Measurements from ENCODE around the gene BCL3. TPM values are rescaled to one million over a fixed set of nuclear protein-coding genes. Genes with fewer than 3 reads are reported as not detected.

BCL3 gene
- total RNA-seq, 1 experiment from 2014 or later: 7.6 TPM

DNA sequence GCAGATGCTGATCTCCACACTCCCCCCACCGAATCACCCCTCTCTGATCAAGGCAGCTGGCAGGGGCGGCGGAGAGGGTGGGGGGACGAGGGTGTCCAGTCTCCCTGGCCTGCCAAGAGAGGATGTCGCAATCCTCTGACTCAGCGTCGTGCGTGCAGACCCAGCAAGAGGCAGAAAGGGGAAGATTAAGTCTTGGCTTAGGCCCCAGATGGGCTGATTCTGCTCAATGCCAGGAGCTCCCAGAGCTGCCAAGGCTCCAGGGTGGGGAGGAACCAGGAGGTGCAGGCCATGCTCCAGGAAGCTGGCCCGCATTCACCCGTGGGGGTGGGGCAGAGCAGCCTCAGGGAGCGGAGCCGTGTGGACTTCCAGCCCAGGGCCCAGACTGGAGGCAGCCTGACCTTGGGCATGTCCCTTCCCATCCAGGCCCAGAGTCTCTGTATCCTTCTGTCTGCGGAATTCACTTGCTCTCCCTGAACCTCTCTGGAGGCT, 6.6 kb upstream of the BCL3 start:
- DNase-seq (ENCODE audit: low read depth): peak; percentile 100

DNA sequence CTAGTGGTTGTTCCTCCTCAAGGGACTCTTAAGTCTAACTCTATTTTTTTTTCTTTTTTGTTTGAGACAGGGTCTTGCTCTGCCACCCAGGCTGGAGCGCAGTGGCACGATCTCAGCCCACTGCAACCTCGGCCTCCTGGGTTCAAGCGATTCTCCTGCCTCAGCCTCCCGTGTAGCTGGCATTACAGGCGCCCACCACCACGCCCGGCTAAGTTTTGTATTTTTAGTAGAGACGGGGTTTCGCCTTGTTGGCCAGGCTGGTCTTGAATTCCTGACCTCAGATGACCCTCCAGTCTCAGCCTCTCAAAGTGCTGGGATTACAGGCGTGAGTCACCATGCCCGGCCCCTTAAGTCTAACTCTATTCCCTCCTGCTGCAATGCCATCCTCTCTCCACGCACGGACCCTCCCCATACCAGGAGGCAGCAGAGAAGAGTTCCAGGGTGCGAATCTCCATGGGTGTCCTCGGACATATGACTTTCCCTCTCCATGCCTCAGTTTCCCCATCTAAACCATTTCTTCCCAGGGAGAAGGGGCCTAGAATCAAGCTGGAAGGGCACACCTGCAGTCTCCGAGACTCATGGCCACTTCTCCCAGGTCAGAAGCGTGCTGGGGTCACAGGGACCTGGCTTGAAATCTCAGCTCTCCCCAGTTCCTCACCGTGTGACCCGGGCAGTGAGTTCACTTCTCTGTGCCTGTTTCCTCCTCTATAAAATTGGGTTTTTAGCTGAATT, 6.0 kb upstream of the BCL3 start:
- peak; percentile 52 for DNase-seq (ENCODE audit: low read depth)

DNA sequence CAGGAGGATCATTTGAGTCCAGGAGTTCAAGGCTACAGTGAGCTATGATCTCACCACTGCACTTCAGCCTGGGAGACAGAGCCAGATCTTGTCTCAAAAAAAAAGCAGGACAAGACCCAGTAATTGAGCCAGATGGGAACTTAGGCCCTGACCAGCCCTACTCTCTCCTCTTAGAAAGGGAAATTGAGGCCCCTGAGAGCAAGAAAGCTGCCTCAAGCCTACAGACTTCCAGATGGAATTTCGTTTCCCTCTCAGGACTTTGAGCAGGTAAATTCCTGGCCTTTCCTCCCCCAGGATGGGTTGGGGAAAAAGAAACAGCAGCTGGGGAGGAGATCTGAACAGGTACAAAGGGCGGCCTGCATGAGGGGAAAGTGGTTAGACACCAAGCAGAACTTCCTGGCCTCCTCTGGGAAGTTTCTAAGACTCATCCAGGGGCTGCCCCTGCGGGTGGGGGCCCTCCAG, 3.6 kb upstream of the BCL3 start:
- DNase-seq (ENCODE audit: low read depth): no peak

DNA sequence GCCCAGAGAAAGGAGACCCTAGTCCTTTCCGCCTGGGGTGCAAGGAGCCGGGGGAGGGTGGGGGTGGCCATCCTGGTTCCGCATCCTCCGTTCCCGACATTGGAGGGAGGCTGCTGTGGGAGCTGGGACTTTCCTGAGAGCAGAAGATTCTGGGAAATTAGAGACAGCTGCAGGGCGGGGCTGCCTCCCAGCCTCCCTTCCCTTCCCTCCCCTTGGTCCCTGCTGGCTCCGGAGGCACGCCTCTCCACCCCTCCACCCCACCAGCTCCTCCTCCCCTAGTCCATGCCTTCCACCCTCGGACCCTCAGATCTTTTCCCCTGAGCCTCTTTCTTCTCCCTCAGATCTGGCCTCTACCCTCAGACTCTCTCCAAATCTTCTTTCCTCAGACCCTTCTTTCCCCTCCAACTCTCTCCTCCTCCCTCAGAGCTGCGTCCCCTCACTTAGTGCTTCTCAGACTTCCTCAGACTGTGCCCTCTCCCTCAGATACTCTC, 3.1 kb upstream of the BCL3 start:
- DNase-seq (ENCODE audit: low read depth): peak; percentile 91

DNA sequence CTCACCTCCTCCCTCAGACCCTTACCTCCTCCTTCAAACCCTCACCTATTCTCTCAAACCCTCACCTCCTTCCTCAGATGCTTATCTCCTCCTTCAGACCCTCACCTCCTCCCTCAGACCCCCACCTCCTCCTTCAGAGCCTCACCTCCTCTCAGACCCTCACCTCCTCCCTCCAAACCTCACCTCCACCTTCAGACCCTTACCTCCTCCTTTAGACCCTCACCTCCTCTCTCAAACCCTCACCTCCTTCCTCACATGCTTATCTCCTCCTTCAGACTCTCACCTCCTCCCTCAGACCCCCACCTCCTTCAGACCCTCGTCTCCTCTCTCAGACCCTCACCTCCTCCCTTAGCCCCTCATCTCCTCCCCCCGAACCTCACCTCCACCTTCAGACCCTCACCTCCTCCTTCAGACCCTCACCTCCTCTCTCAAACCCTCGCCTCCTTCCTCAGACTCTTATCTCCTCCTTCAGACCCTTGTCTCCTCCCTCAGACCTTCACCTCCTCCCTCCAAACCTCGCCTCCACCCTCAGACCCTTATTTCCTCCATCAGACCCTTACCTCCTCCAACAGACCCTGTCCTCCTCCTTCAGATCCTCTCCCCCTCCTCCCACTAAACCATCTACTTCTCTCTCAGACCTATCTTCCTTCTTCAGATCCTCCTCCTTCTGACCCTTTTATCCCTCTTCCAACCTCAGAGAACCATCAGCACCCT, 2.5 kb upstream of the BCL3 start:
- no peak for DNase-seq (ENCODE audit: low read depth)

DNA sequence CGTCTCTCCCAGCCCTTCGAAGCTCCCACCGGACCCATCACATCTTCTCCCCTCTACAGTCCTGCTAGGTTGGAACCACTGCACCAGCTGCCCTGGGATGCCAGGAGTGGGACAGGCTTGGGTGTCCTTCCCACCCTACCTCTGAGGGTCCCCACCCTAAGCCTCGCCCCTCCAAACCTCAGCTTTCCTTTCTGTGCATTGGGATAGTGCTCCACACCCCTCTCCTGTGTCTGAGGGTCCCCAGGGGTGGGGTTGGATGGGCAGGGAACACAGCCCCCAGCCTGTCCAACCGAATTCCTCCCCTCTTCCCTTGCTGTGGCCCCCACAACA, 1.9 kb upstream of the BCL3 start:
- DNase-seq (ENCODE audit: low read depth): no peak

DNA sequence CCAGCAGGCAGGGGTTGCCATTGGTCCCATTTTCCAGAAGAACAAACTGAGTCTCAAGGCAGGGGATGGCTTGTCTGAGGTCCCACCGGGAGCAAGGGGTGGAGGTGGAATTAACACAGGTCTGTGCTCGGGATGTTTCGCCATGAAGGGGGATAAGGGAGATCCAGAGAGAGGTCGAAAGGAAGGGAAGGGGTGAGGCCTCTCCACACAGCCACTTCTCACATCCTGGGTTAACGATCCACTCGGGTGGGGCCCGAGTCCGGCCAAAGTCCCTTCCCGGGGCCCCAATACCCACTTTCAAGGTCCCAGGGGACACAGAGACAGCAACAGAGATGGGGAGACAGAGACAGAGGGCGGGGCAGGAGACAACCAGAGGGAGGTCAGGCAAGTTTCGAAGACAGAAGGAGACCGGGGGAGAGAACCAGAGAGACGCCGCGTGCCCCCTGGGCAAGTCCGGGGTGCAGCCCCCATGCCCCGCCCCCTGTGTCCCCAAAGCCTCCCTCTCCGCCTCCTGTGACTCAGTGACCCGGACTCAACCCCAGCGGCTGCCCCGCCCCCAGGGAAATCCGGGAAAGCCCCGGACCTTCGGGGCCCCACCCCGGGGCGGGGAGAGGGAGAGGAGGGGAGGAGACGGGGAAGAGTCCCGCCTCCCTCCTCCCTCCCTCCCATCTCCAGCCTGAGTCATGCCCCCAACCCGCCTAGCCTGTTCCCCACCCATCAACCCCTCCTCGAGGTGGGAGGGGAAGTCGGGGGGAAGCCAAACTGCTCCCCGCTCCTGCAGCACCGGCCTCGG, 1.4 kb upstream of the BCL3 start:
- peak; percentile 98 for DNase-seq (ENCODE audit: low read depth)

DNA sequence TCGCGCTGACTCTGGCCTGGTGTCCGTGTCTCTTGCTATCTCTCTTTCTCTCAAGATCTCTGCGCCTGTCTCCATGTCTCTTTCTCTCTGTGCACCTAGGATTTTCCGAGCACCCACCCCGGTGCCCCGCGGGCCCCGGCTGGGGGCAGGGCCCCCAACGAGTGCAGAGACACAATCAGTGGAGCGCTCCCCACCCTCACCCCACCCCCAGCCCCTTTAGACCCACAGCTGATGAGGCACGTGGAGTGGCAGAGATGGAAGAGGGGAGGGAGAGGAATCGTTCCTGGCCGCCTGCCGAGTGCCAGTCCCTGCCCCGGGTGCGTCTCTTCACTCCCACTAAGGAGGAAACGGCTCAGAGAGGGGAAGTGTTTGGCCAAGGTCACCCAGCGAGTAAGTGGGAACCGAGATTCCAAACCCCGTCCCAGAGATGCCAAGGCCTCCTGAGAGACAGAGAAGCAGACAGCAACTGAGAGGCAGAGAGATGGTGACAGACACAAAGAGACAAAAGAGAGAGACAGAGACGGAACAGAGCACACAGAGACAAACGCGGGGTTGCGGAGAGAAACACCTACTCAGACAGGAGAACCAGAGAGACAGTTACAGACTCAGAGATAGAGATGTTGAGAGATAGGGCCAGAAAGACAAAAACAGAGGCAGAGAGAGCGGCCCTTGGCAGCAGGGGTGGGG, 626 bp upstream of the BCL3 start:
- DNase-seq (ENCODE audit: low read depth): peak; percentile 71

DNA sequence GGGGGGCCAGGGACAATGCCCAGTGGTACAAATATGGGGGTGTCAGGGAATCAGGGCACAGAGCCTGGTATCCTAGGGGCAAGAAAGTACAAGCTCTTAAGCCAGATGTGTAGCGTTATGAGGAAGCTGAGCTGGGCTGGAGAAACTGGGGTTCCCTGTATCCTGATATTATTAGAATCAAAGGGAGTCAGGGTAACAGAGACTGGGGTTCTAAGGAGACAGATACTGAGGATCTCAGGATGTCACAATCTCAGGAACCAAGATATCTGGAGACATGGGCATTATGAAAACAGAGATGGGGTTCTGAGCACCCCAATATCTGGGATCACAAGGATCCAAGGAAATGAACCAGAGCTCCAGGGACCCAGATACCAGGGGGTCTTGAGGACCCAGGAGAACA, 784 bp downstream of the BCL3 start:
- DNase-seq (ENCODE audit: low read depth): no peak

DNA sequence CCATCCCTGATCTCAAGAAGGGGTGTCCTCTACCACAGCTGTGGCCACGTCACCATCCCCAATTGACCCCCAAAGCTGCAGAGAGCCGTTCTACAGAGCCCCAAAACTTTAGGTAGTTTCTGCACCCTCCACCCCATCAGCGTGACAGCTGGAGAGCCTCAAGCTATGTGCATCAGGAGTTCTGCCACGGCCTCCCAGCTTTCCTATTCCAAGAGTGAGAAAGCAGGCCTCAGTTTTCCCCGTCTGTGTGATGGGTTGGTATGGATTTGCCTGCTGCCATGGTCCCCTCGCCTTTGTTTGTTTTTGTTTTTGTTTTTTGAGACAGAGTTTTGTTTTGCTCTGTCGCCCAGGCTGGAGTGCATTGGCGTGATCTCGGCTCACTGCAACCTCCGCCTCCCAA, 1.5 kb downstream of the BCL3 start:
- no peak for DNase-seq (ENCODE audit: low read depth)

DNA sequence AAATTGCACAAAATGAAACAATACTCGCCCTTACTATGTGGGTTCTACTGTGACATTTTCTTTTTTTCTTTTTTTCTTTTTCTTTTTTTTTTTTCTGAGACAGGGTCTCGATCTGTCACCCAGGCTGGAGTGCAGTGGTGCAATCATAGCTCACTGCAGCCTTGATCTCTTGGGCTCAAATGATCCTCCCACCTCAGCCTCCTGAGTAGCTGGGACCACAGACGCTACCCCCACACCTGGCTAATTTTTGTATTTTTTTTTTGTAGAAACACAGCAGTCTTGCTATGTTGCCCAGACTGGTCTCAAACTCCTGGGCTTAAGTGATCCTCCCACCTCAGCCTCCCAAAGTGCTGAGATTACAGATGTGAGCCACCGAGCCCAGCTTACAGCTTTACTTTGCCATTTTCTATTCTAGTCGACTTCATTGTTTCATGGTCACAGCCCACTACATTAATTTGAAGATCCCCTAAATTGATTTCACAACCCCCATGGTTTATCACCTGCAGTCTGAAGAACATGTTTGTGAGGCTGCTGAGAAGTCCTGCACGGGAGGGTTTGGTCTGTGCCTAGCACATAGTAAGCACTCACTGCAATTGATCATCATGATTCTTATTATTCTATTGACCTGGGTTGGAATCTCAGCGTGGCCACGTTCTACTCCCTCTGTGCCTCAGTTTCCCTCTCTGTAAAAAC, 3.8 kb downstream of the BCL3 start:
- no peak for DNase-seq (ENCODE audit: low read depth)

DNA sequence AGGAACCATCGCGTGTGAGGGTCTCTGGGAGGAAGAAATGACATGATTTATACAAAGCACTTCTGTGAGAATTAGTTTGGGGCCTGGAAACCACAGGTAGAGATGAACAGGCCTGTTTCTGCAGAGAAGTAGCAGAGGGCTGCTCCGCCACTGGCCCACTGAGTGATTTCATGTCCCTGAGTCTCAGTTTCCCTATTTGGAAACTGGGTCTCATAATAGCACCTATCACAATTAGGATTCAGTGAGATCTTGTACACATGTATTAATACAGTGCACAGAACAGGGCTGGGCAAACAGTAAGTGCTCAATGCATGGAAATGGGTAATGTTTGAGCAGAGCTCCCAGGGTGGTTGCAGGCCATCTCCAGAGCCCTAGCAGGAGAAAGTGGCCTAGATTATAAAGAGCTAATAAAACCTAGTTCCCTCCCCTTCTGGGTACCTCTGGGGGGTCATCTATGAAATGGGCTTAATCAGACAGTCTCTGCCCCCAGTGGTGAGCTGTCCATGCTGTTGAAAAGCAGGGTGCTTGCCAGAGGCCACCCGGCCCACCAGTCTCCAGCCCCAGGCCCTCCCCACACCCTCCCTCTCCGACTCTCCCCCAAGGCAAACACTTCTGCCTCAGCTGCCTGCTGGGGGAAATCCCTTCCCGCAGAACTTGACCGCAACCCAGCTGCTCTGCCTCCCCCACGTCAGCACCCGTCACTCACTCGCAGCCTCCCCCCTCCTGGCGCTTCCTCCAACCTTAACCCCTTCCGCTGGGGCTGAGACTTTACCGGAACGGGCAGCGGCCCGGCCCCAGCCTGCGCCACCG, 4.5 kb downstream of the BCL3 start:
- DNase-seq (ENCODE audit: low read depth): peak; percentile 98

DNA sequence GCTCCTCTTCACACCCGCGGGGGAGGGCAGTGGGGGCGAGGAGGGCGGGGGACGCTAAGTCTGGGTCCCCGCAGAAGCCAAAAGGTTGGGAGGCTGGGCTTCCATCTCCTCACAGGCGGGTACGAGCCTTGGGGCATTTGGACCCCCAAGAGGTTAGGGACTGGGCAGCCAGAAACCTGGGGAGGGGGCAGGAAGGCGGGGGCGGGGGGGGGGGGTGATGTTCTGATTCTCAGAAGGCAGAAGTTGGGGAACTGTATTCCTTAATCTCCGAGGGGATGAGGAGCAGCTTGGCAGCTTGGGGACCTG, 5.1 kb downstream of the BCL3 start:
- DNase-seq (ENCODE audit: low read depth): no peak

DNA sequence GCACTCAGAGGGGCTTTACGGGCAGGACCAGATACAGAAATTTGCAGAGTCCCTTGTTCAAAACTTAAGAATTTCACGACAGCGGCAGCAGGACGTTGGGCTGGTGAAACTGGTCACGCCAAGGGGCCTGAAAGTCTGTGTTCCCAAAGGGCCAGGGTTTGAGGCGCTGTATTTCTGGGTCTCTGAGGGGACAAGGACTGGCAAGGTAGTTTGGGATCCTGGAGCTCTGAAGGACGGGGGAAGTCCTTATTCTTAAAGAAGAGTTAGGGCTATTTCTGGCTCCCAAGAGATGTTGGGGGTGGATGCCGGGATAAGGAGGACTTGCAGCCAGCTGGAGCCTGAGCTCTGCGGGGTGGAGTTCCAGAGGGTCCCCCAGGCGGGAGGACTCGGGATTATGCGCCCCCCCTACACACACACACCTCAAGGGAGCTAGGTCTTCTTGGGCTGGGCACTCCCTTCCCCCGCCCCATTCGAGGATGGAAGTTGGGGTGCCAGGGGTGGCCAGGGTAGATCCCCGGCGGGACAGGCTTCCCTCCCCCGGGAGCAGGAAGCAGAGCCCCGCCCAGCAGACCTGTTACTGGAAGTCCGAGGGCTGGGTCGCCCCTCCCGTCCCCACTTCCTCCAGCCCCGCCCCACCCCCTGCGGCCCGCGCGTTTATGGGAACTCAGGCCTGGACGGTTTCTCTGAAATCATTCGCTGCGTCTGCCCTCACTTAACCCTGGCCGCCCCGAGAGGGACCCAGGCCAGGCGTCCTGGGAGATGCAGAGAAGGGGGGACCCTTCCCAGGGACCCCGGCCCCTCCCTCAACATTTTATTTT, 5.6 kb downstream of the BCL3 start:
- peak; percentile 92 for DNase-seq (ENCODE audit: low read depth)

DNA sequence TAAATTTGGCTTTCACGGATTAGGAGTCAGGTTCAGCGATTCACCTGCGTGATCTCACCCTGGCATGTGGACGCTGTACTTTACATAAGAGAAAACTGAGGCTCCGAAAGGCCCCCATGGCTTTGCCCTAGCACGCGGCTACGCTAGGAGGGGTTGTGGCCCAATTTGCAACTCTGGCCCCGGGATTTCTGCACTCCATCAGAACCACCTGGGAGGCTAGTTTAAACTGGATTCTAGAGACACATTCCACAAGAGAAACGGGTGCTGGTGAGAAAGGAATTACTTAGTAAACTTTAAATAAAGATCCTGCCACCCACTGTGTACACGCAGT, 6.2 kb downstream of the BCL3 start:
- DNase-seq (ENCODE audit: low read depth): no peak

DNA sequence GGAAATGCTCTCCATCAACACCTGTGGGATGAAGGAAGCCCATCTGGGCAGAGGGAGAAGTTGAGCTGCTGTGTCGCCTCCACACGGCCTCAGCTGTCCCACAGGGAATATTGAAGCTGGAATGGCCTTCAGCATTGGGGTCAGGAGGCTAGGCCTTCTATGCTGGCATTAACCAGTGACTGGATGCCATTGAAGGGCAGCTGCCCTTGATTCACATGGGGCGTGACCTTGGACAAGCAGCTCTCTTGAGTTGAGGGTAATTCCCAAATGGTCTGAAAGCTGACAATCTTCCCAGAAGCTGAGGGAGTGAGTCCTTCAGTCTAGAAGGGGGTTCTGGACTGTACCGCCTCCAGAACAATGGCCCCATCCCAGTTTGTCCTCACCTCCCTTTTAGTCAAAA, 6.7 kb downstream of the BCL3 start:
- no peak for DNase-seq (ENCODE audit: low read depth)

DNA sequence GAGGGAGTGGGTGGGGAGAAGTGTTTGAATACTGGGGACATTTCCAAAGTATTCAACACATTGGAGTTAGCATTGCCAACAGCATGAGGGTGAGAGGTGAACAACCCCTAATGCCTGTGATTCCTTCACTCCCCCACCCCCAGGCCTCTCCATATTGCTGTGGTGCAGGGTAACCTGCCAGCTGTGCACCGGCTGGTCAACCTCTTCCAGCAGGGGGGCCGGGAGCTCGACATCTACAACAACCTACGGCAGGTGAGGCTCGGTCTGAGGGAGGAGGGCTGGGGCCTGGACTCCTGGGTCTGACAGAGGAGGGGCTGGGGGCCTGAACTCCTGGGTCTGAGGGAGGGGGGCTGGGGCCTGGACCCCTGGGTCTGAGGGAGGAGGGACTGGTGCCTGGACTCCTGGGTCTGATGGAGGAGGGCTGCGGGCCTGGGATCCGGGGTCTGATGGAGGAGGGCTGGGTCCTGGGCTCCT, 7.6 kb downstream of the BCL3 start:
- DNase-seq (ENCODE audit: low read depth): no peak

DNA sequence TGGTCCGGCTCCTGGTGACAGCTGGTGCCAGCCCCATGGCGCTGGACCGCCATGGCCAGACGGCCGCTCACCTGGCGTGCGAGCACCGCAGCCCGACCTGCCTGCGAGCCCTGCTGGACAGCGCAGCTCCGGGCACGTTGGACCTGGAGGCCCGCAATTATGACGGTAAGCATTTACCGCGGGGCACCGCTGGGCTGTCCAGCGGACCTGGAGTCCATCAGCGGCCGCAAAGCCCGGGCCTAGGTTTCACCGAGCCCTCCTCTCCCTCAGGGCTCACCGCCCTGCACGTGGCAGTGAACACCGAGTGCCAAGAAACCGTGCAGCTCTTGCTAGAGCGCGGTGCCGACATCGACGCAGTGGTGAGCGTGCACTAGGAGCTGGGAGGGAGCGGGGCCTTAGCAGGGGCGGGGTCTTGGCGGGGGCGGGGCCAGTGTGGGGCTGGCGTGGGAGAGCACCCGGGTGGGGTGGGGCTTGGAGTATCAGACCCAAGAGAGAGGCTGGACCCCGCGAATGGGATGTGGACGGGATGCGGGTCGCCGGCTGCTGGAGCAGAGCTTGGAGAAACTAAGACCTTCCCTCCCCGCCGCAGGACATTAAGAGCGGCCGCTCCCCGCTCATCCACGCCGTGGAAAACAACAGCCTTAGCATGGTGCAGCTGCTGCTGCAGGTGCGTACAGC, 8.7 kb downstream of the BCL3 start:
- no peak for DNase-seq (ENCODE audit: low read depth)

Measured in Daoy (cell line).